DOHH2 (cell line): ENCODE results near the gene MLLT10.

ENCODE experiments used
- H3F3A ChIP-seq: fragments of 200-600 bp; sonication (generic), shearing (Covaris generic); 2 replicates; pipeline ENCODE4 v1.6.0; 2016; ENCODE audit warnings: antibody characterized with exemption, mild to moderate bottlenecking; ENCODE audit not compliant: control insufficient read depth, insufficient read depth
- H3K27ac ChIP-seq: fragments of 200-600 bp; sonication (generic); 2 replicates; pipeline ENCODE4 v1.5.1; 2014; ENCODE audit warnings: low read depth, mild to moderate bottlenecking, low read length, moderate library complexity
- H3K27me3 ChIP-seq: fragments of 200-600 bp; sonication (generic); 2 replicates; pipeline ENCODE4 v1.6.1; 2014; ENCODE audit warnings: mild to moderate bottlenecking, low read length, mixed read lengths; ENCODE audit not compliant: control insufficient read depth
- H3K36me3 ChIP-seq: fragments of 200-600 bp; sonication (generic); 2 replicates; pipeline ENCODE4 v1.6.1; 2014; ENCODE audit warnings: mild to moderate bottlenecking, low read length, moderate library complexity, mixed read lengths; ENCODE audit not compliant: control insufficient read depth
- H3K4me1 ChIP-seq: fragments of 200-600 bp; sonication (generic); 2 replicates; pipeline ENCODE4 v1.6.1; 2014; ENCODE audit warnings: mild to moderate bottlenecking, low read length, mixed read lengths; ENCODE audit not compliant: control insufficient read depth
- H3K4me2 ChIP-seq: fragments of 200-600 bp; sonication (generic); 2 replicates; pipeline ENCODE4 v1.6.0; 2014; ENCODE audit warnings: mild to moderate bottlenecking, low read length, moderate library complexity
- H3K4me3 ChIP-seq: fragments of 200-600 bp; sonication (generic); 2 replicates; pipeline ENCODE4 v1.5.1; 2014; ENCODE audit warnings: mild to moderate bottlenecking, low read length, mixed read lengths
- H3K79me2 ChIP-seq: fragments of 200-600 bp; sonication (generic); 2 replicates; pipeline ENCODE4 v1.6.1; 2014; ENCODE audit warnings: mild to moderate bottlenecking, low read length, mixed read lengths; ENCODE audit not compliant: control insufficient read depth
- H3K9me2 ChIP-seq: fragments of 200-600 bp; sonication (generic); replicated peaks from 2 replicates; pipeline ENCODE4 v1.6.1; 2014; ENCODE audit warnings: mild to moderate bottlenecking, low read length, mixed read lengths; ENCODE audit not compliant: control insufficient read depth
- H3K9me3 ChIP-seq: fragments of 200-600 bp; sonication (generic); 2 replicates; pipeline ENCODE4 v1.6.1; 2014; ENCODE audit warnings: antibody characterized with exemption, low read length, mixed read lengths; ENCODE audit not compliant: control insufficient read depth, insufficient read depth
- H4K20me1 ChIP-seq: fragments of 200-600 bp; sonication (generic); 2 replicates; pipeline ENCODE4 v1.6.0; 2014; ENCODE audit warnings: low read depth, mild to moderate bottlenecking, antibody characterized with exemption, low read length, moderate library complexity; ENCODE audit not compliant: control insufficient read depth, insufficient read depth
- EZH2phosphoT487 ChIP-seq: fragments of 200-600 bp; sonication (generic); IDR thresholded peaks from 2 replicates; pipeline ENCODE4 v1.6.1; 2017; ENCODE audit warnings: borderline replicate concordance, mild to moderate bottlenecking, antibody characterized with exemption, low read length, moderate library complexity, mixed read lengths
- TF ChIP-seq, protein P1 (sequence below): fragments of 200-600 bp; sonication (generic); IDR thresholded peaks from one replicate; pipeline ENCODE4 v1.5.1; 2014; ENCODE audit warnings: antibody characterized with exemption, mild to moderate bottlenecking, low read depth, low read length; ENCODE audit not compliant: poor library complexity, severe bottlenecking

MLLT10 gene

DNA sequence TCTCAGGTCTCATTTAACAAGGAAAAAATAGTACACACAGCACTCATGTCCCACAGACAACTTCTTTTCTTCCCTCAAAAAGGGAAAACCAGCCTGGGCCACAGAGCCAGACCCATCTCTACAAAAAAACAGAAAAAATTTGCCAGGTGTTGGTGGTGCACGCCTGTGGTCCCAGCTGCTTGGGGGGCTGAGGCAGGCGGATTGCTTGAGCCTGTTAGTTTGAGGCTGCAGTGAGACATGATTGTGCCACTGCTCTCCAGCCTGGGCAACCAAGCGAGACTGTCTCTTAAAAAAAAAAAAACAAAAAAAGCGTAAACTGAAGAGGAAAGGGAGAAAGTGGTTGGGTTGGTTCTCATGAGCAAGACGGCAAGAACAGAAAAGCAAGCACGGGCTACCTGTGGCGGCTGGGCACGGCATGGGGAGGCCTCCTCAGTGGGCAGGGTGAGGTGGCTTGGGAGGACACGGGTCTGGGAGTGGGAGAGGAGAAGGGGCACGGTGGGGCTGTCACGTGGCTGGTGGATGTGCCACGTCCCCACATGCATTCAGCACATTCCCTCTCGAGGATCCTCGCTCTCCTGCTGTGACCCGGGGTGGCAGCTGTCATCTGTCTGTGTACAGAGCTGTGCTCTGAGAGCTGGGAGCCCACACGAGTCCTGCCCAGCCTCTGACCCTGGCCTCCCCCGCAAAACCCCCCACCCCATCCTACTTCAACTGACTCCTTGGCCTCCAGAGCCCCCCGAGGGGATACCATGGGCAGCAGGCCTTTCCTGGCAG is 219.7 kb downstream of the MLLT10 start:
- Histone ChIP-seq H3K27ac (no peak overlapping the region), H3K4me1 (no peaks in the 10 kb centered on the region), H3F3A (no peaks in the 10 kb centered on the region), H3K27me3 (no peaks in the 10 kb centered on the region), H3K36me3 (no peaks in the 10 kb centered on the region), H3K79me2 (no peaks in the 10 kb centered on the region), H4K20me1 (no peaks in the 10 kb centered on the region), H3K4me2 (no peak overlapping the region), H3K9me3 (no peaks in the 10 kb centered on the region), H3K4me3 (no peak overlapping the region), H3K9me2 (no peaks in the 10 kb centered on the region)
- TF ChIP-seq, protein P1, sequence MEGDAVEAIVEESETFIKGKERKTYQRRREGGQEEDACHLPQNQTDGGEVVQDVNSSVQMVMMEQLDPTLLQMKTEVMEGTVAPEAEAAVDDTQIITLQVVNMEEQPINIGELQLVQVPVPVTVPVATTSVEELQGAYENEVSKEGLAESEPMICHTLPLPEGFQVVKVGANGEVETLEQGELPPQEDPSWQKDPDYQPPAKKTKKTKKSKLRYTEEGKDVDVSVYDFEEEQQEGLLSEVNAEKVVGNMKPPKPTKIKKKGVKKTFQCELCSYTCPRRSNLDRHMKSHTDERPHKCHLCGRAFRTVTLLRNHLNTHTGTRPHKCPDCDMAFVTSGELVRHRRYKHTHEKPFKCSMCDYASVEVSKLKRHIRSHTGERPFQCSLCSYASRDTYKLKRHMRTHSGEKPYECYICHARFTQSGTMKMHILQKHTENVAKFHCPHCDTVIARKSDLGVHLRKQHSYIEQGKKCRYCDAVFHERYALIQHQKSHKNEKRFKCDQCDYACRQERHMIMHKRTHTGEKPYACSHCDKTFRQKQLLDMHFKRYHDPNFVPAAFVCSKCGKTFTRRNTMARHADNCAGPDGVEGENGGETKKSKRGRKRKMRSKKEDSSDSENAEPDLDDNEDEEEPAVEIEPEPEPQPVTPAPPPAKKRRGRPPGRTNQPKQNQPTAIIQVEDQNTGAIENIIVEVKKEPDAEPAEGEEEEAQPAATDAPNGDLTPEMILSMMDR = no peak
- TF ChIP-seq EZH2phosphoT487 = no peak

DNA sequence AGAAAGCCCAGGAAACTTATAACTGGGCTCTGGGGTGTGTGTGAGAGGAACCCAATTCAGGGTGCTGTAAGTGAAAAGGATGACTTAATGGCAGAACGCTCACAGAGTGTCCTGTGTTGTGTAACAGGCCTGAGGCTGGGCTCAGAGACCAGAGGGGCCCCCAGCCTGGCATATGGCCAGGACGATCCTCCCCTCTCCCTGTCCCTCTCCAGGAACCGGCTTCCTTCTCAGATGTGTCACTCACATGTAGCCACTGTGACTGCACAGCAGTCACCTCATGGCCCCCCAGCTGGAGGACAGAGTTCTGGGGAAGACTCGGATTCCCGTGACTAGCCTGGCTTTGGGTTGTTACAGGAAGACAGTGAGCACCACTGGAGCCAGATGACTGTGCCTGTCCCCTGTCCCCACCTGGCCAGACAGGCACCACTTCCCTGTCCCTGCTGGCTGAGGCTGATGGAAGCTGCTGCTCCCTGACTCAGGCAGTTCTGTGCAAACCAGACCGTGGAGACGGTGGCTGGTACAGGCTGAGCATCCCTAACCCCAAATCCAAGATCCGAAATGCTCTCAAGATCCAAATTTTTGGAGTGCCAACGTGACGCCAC is 220.5 kb downstream of the MLLT10 start:
- Histone ChIP-seq H3K27me3 (no peaks in the 10 kb centered on the region), H3K36me3 (no peaks in the 10 kb centered on the region), H3K4me1 (no peaks in the 10 kb centered on the region), H3K4me2 (no peak overlapping the region), H3K27ac (no peak overlapping the region), H3F3A (no peaks in the 10 kb centered on the region), H3K9me2 (no peaks in the 10 kb centered on the region), H4K20me1 (no peaks in the 10 kb centered on the region), H3K9me3 (no peaks in the 10 kb centered on the region), H3K4me3 (no peak overlapping the region), H3K79me2 (no peaks in the 10 kb centered on the region)
- TF ChIP-seq, protein P1 = no peak
- TF ChIP-seq EZH2phosphoT487 = no peak

DNA sequence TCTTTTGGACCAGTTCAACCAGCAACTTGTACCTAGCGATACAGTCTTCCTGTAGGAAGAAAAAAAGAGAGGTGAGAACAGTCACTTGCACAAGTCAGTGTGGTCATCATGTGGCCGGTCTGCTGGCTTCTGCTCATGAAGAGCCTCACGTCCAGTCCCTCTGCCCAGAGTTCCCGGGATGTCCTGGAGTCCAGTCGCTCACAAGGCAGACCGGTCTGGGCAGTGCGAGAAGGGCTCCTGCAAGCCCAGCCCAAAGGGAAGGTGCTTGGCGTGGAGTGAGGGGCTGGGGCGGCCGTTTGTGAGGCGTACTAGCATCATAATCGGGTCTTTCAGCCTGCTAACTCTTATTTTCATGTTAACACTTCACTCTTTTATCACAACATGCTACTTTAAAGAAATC is 222.7 kb downstream of the MLLT10 start:
- Histone ChIP-seq H3F3A (no peaks in the 10 kb centered on the region), H3K9me2 (no peaks in the 10 kb centered on the region), H3K36me3 (no peaks in the 10 kb centered on the region), H4K20me1 (no peaks in the 10 kb centered on the region), H3K4me2 (no peak overlapping the region), H3K79me2 (no peaks in the 10 kb centered on the region), H3K27me3 (no peaks in the 10 kb centered on the region), H3K4me3 (no peak overlapping the region), H3K27ac (no peak overlapping the region), H3K9me3 (no peaks in the 10 kb centered on the region), H3K4me1 (no peaks in the 10 kb centered on the region)
- TF ChIP-seq EZH2phosphoT487 = no peak
- TF ChIP-seq, protein P1 = no peak
